Body of pancreas (tissue), 4 donors: ENCODE results near the gene MYCN. TPM values are rescaled to one million over a fixed set of nuclear protein-coding genes. Genes with fewer than 3 reads are reported as not detected.
"Not testable (repeated sequence)": the region's sequence is repeated elsewhere in the genome, so short reads cannot be mapped to it uniquely, and the experiment has no call there.

ENCODE experiments used
- ATAC-seq: fragments of 150-250 bp; one replicate; pipeline ENCODE4 v1.9.1; 2016
- DNase-seq, 4 donors: peaks; one replicate each; pipeline ENCODE4 v3.0.0-alpha.2; 2019
- H3K27ac ChIP-seq, 4 donors: fragments of 200-600 bp; sonication (generic); 1 replicate in 3 of 4; 2 replicates in 1 of 4; pipeline versions ENCODE4 v1.5.1 to v1.6.1; 2016 to 2019; ENCODE audit warnings: mild to moderate bottlenecking in 1 of 4, mixed read lengths in 1 of 4, moderate library complexity in 1 of 4
- H3K27me3 ChIP-seq, 2 donors: fragments of 200-600 bp; sonication (generic); one replicate each; pipeline ENCODE4 v1.6.0; 2016; ENCODE audit warnings: mild to moderate bottlenecking in 1 of 2
- H3K36me3 ChIP-seq, 2 donors: fragments of 200-600 bp; sonication (generic); replicated peaks in 1 of 2; 2 replicates each; pipeline ENCODE4 v1.5.1; 2016; ENCODE audit warnings: low read depth in 2 of 2; ENCODE audit not compliant: insufficient read depth in 1 of 2
- H3K4me1 ChIP-seq: fragments of 200-600 bp; sonication (generic); one replicate; pipeline ENCODE4 v1.6.0; 2016
- H3K4me3 ChIP-seq, 2 donors: fragments of 200-600 bp; sonication (generic); 1 replicate in 1 of 2; 2 replicates in 1 of 2; pipeline ENCODE4 v1.5.1; 2016 to 2019
- H3K9me3 ChIP-seq, 3 donors: fragments of 200-600 bp; sonication (generic); 1 replicate in 2 of 3; 2 replicates in 1 of 3; pipeline ENCODE4 v1.5.1; 2016
- POLR2A ChIP-seq, 3 donors: fragments of 450-650 bp; IDR thresholded peaks; one replicate each; pipeline ENCODE4 v1.6.1; 2016; ENCODE audit warnings: antibody characterized with exemption in 3 of 3, mild to moderate bottlenecking in 2 of 3
- WGBS, 2 donors: methylation state at CpG; one replicate each; pipeline ENCODE4 v1.1.5; 2017; 5-methylcytosine and 5-hydroxymethylcytosine counted together
- intact Hi-C: fragments of 100-400 bp; cut with DNase I; formaldehyde crosslinking; loops from one replicate; pipeline ENCODE4 v1.15.1; 2023
- total RNA-seq, 2 donors: library from RNA; depleted of rRNA; stranded (reverse); fragments of >200 nt; gene quantifications; one replicate each; pipeline ENCODE4 v1.1.0, GENCODE V29; 2016
- TF ChIP-seq, protein P1 (sequence below), 7 experiments: fragments of 450-650 bp in 4 of 7; fragments of 200-600 bp in 3 of 7; sonication (generic) in 3 of 7; IDR thresholded peaks; one replicate each; pipeline ENCODE4 v1.5.1; 2016 to 2019; ENCODE audit warnings: antibody characterized with exemption in 7 of 7

Gene MYCN
- total RNA-seq, 2 donors from 2014 or later = not detected

DNA sequence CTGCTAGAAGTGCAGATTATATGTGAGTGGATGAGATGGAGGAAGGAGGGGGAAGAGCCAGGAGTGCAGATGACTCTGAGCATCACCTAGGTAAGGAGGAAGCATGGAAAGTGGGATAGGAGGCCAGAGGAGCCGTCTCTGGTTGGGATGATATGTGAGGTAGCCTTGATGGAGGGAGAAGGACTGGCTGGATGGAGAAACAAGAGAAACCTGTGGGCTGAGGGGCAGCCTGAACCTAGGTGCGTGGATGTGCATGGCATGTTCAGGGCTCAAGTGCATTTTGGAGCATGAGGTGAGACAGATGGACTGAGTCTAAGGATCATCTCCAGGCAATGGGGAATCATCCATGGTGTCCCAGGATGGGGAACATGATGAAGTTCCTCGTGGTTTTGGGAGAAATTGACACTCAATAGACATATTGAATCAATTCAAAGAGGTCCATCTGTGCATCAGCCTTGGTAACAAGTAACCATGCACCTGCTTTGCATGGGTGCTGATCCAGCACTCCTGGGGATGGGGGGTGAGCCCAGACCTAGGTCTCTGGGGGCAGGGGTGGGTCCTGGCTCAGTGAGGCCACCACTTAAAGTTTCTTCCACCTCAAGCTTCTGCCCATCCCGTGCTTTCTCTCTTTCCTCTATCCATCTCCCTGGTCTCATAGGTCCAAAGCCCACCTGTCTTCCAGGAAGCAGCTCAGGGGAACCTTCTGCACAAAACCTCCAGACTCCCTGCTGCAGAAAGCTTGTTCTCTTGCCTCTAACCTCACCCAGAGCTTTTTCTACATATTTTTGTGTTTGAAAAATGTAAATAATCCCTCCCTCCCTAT is 19.2 kb downstream of the MYCN start:
- no peak for ATAC-seq
- TF ChIP-seq, protein P1, sequence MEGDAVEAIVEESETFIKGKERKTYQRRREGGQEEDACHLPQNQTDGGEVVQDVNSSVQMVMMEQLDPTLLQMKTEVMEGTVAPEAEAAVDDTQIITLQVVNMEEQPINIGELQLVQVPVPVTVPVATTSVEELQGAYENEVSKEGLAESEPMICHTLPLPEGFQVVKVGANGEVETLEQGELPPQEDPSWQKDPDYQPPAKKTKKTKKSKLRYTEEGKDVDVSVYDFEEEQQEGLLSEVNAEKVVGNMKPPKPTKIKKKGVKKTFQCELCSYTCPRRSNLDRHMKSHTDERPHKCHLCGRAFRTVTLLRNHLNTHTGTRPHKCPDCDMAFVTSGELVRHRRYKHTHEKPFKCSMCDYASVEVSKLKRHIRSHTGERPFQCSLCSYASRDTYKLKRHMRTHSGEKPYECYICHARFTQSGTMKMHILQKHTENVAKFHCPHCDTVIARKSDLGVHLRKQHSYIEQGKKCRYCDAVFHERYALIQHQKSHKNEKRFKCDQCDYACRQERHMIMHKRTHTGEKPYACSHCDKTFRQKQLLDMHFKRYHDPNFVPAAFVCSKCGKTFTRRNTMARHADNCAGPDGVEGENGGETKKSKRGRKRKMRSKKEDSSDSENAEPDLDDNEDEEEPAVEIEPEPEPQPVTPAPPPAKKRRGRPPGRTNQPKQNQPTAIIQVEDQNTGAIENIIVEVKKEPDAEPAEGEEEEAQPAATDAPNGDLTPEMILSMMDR (IDR thresholded peaks at IDR 0.05) = no peak
- TF ChIP-seq POLR2A (IDR thresholded peaks at IDR 0.05) = no peak
- no peak for DNase-seq
- no peaks in the 10 kb centered on the region for H3K9me3 ChIP-seq
- WGBS, 2 donors = 67 to 70% methylated on average over 4 of the region's 4 CpGs
- no peaks in the 10 kb centered on the region for H3K36me3 ChIP-seq
- H3K4me1 ChIP-seq = no peaks in the 10 kb centered on the region
- intact Hi-C loops = no loop called here
- no peaks in the 10 kb centered on the region for H3K27me3 ChIP-seq
- no peak overlapping the region for H3K27ac ChIP-seq
- H3K4me3 ChIP-seq = no peak overlapping the region

DNA sequence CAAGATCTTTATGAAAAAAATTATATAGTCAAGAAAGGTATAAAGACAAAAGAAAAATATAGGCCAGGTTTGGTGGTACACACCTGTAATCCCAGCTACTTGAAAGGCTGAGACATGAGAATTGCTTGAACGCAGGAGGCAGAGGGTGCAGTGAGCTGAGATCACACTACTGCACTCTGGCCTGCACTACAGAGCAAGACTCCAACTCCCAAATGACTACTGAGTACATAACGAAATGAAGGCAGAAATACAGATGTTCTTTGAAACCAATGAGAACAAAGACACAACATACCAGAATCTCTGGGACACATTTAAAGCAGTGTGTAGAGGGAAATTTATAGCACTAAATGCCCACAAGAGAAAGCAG is 19.8 kb downstream of the MYCN start:
- H3K4me3 ChIP-seq, DNase-seq, H3K27ac ChIP-seq, H3K4me1 ChIP-seq, ATAC-seq, intact Hi-C loops, H3K9me3 ChIP-seq, H3K27me3 ChIP-seq, H3K36me3 ChIP-seq: not testable (repeated sequence)
- WGBS, 2 donors = 50% methylated on average over 2 of the region's 2 CpGs

- H3K27ac ChIP-seq, H3K9me3 ChIP-seq, H3K4me3 ChIP-seq, H3K4me1 ChIP-seq, DNase-seq, H3K36me3 ChIP-seq, H3K27me3 ChIP-seq, ATAC-seq, intact Hi-C loops: not testable (repeated sequence)
- 77 to 88% methylated on average over 5 of the region's 5 CpGs for WGBS, 2 donors
Measured at GRCh38 chr2:15963109-15963976, 23.0 kb downstream of the MYCN start.

GRCh38 chr2:15963977-15964670 is 23.8 kb downstream of the MYCN start:
- ATAC-seq (no peak), DNase-seq (no peak)
- Histone ChIP-seq H3K4me1 (no peaks in the 10 kb centered on the region), H3K27ac (no peak overlapping the region), H3K27me3 (no peaks in the 10 kb centered on the region), H3K9me3 (no peaks in the 10 kb centered on the region), H3K36me3 (no peaks in the 10 kb centered on the region), H3K4me3 (no peak overlapping the region)
- intact Hi-C loops = no loop called here
- WGBS, 2 donors = 74 to 79% methylated on average over 5 of the region's 5 CpGs
- TF ChIP-seq POLR2A (IDR thresholded peaks at IDR 0.05) = no peak
- TF ChIP-seq, protein P1 (IDR thresholded peaks at IDR 0.05) = no peak

DNA sequence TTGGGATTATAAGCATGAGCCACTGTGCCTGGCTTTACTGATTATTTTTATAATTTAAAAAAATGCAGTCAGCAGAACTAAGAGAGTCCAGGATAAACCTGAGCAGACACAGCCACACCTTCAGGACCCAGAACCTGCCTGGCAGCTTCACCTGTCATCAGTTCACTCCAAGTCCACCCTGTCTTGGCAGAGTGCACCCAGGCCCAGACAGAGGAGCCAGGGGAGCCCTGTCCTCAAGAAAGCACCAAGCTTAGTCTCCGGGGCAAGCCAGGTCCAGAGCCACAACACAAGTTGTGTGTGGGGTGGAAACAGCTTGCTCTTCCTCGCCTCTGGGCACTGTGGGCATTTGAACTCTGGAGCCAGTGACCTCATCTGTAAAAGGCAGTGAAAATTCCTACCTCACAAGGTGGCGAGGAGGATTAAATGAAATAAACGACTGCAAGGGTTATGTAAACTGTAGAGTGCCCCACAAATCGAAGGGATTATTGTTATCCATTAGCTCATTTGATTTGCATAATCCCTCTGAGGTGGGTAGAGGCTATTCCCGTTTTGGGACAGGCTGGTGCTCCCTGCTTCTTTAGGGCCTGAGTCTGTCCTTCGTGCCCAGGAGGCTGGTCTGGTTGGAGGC is 24.7 kb downstream of the MYCN start:
- no peaks in the 10 kb centered on the region for H3K9me3 ChIP-seq
- intact Hi-C loops = no loop called here
- no peak for TF ChIP-seq POLR2A (IDR thresholded peaks at IDR 0.05)
- TF ChIP-seq, protein P1 (IDR thresholded peaks at IDR 0.05) = no peak
- H3K36me3 ChIP-seq = no peaks in the 10 kb centered on the region
- no peak overlapping the region for H3K4me3 ChIP-seq
- H3K27me3 ChIP-seq = no peaks in the 10 kb centered on the region
- 47 to 62% methylated on average over 7 of the region's 7 CpGs for WGBS, 2 donors
- no peak overlapping the region for H3K27ac ChIP-seq
- ATAC-seq = no peak
- no peaks in the 10 kb centered on the region for H3K4me1 ChIP-seq
- no peak for DNase-seq
